Endothelial cell of umbilical vein (primary cell): ENCODE results near the gene SGPP1. TPM values are rescaled to one million over a fixed set of nuclear protein-coding genes. Genes with fewer than 3 reads are reported as not detected.

Experiments used
- BruUV-seq: library from RNA; stranded (reverse); fragments of 400-500 nt; replicated peaks from 2 replicates; lab custom pipeline; 2021; lab: Mats Ljungman, UMichigan
- CTCF ChIA-PET: fragments of 300-600, 350-600 bp; sonication (Branson Sonifier 250); formaldehyde crosslinking; loops from one replicate; lab custom pipeline; 2021; ENCODE audit warnings: antibody characterized with exemption, inconsistent platforms; lab: Charles Lee
- POLR2A ChIA-PET: fragments of 300-600, 350-600 bp; sonication (Branson Sonifier 250); formaldehyde crosslinking; loops from one replicate; lab custom pipeline; 2021; ENCODE audit warnings: antibody characterized with exemption, inconsistent platforms; lab: Charles Lee
- DNase-seq: peaks from one replicate; pipeline ENCODE4 v3.0.0-alpha.2; 2011; ENCODE audit warnings: low read depth, low spot score
- FAIRE-seq: peaks from 2 replicates; lab custom pipeline; 2011; peaks lifted over from hg19 to GRCh38; lab: Jason Lieb, UNC
- H2AFZ ChIP-seq: 2 replicates; pipeline ENCODE4 v1.6.0; 2012; ENCODE audit warnings: low read depth, low read length, control low read depth, inconsistent platforms
- H3K27ac ChIP-seq: 2 replicates; pipeline ENCODE4 v1.5.1; 2011; ENCODE audit warnings: low read depth, mild to moderate bottlenecking, control low read depth, low read length, moderate library complexity; ENCODE audit not compliant: insufficient read depth
- H3K27me3 ChIP-seq, 2 experiments: 2 replicates each; pipeline versions ENCODE4 v1.6.0 to v1.6.1; 2011; ENCODE audit warnings: low read length in 2 of 2, mixed read lengths in 1 of 2; ENCODE audit not compliant: control insufficient read depth in 2 of 2, insufficient read depth in 2 of 2
- H3K36me3 ChIP-seq, 2 experiments: 2 replicates in 1 of 2; 3 replicates in 1 of 2; pipeline ENCODE4 v1.5.1; 2011; ENCODE audit warnings: low read length in 2 of 2, mild to moderate bottlenecking in 1 of 2, moderate library complexity in 1 of 2; ENCODE audit not compliant: control insufficient read depth in 2 of 2, insufficient read depth in 2 of 2; ENCODE audit errors: extremely low read depth in 1 of 2
- H3K4me1 ChIP-seq: 3 replicates; pipeline ENCODE4 v1.5.1; 2011; ENCODE audit warnings: mild to moderate bottlenecking, low read length; ENCODE audit not compliant: control insufficient read depth, insufficient read depth; ENCODE audit errors: extremely low read depth
- H3K4me2 ChIP-seq: 2 replicates; pipeline ENCODE4 v1.6.1; 2011; ENCODE audit warnings: low read length, control low read depth, mixed read lengths; ENCODE audit not compliant: insufficient read depth
- H3K4me3 ChIP-seq, 3 experiments: fragments of 200-600 bp in 1 of 3; sonication (generic), shearing (Covaris generic) in 1 of 3; replicated peaks in 1 of 3; 2 replicates each; pipeline ENCODE4 v1.5.1; 2011 to 2016; ENCODE audit warnings: control low read depth in 3 of 3, low read length in 3 of 3, mild to moderate bottlenecking in 2 of 3, inconsistent platforms in 1 of 3, low read depth in 1 of 3, moderate library complexity in 1 of 3; ENCODE audit not compliant: insufficient read depth in 1 of 3
- H3K79me2 ChIP-seq: 2 replicates; pipeline ENCODE4 v1.6.0; 2012; ENCODE audit warnings: low read length, inconsistent platforms; ENCODE audit not compliant: control insufficient read depth, insufficient read depth
- H3K9ac ChIP-seq: replicated peaks from 2 replicates; pipeline ENCODE3; 2011; ENCODE audit warnings: low read length, control low read depth; ENCODE audit not compliant: insufficient read depth; ENCODE audit errors: extremely low read depth
- H3K9me1 ChIP-seq: replicated peaks from 3 replicates; pipeline ENCODE4 v1.6.0; 2011; ENCODE audit warnings: mild to moderate bottlenecking, low read length; ENCODE audit not compliant: control insufficient read depth, insufficient read depth; ENCODE audit errors: extremely low read depth
- H3K9me3 ChIP-seq: replicated peaks from 2 replicates; pipeline ENCODE4 v1.5.1; 2012; ENCODE audit warnings: low read length, inconsistent platforms; ENCODE audit not compliant: control insufficient read depth, insufficient read depth
- H4K20me1 ChIP-seq: replicated peaks from 2 replicates; pipeline ENCODE3; 2011; ENCODE audit warnings: mild to moderate bottlenecking, low read length; ENCODE audit not compliant: control insufficient read depth, insufficient read depth; ENCODE audit errors: extremely low read depth
- EZH2 ChIP-seq: IDR thresholded peaks from 2 replicates; pipeline ENCODE4 v1.6.1; 2012; ENCODE audit warnings: borderline replicate concordance, low read depth, mild to moderate bottlenecking, moderate library complexity, low read length, inconsistent platforms; ENCODE audit not compliant: severe bottlenecking
- FOS ChIP-seq: IDR thresholded peaks from 2 replicates; pipeline ENCODE4 v1.6.1; 2011; ENCODE audit warnings: mild to moderate bottlenecking, low read length, moderate library complexity, borderline replicate concordance; ENCODE audit not compliant: insufficient read depth
- GATA2 ChIP-seq: IDR thresholded peaks from 2 replicates; pipeline ENCODE4 v1.7.0; 2011; ENCODE audit warnings: low read depth, mild to moderate bottlenecking, moderate library complexity, mixed read lengths, low read length; ENCODE audit not compliant: insufficient read length, insufficient read depth
- JUN ChIP-seq: IDR thresholded peaks from 2 replicates; pipeline ENCODE4 v1.6.1; 2011; ENCODE audit warnings: borderline replicate concordance, low read depth; ENCODE audit not compliant: insufficient read length, insufficient read depth
- MAX ChIP-seq: IDR thresholded peaks from 2 replicates; pipeline ENCODE4 v1.6.1; 2011; ENCODE audit not compliant: insufficient read depth, insufficient read length
- MYC ChIP-seq: IDR thresholded peaks from one replicate; pipeline ENCODE4 v1.6.1; 2011; ENCODE audit warnings: mild to moderate bottlenecking, low read depth, low read length
- POLR2A ChIP-seq: IDR thresholded peaks from 2 replicates; pipeline ENCODE4 v1.6.1; 2012; ENCODE audit warnings: low read depth, mild to moderate bottlenecking, control low read depth, low read length
- POLR2AphosphoS5 ChIP-seq: IDR thresholded peaks from 2 replicates; pipeline ENCODE4 v1.6.1; 2012; ENCODE audit warnings: low read depth, mild to moderate bottlenecking, control low read depth, low read length, moderate library complexity; ENCODE audit not compliant: insufficient read depth
- dilution Hi-C: fragments of 300-500 bp; cut with MboI; formaldehyde crosslinking; loops from one replicate; pipeline ENCODE4 v1.15.0; 2019; ENCODE audit warnings: low sequenced_read_pairs; ENCODE audit not compliant: extremely low pct_ligation_motif_present
- intact Hi-C: fragments of 100-400 bp; cut with micrococcal nuclease; formaldehyde crosslinking; loops from one replicate; pipeline ENCODE4 v1.10.0; 2022
- polyA plus RNA-seq, 4 experiments: library from polyadenylated mRNA; depleted of rRNA in 3 of 4; stranded (reverse) in 3 of 4; unstranded in 1 of 4; fragments of >200 nt; gene quantifications; 2 replicates each; pipeline versions ENCODE4 v1.2.1 to v1.2.3, GENCODE V29; 2011 to 2012; ENCODE audit warnings: missing spikeins in 1 of 4
- total RNA-seq: library from RNA; stranded (reverse); gene quantifications from 2 replicates; pipeline ENCODE4 v1.2.3, GENCODE V29; 2021
- TF ChIP-seq, protein P1 (sequence below), 2 donors: IDR thresholded peaks; 1 replicate in 1 of 2; 2 replicates in 1 of 2; pipeline ENCODE4 v1.5.1; 2011; ENCODE audit warnings: low read length in 2 of 2, mild to moderate bottlenecking in 2 of 2, moderate library complexity in 2 of 2, control low read depth in 1 of 2, inconsistent platforms in 1 of 2, low read depth in 1 of 2; ENCODE audit not compliant: insufficient read depth in 1 of 2; ENCODE audit errors: extremely low read depth in 1 of 2

SGPP1 gene
- total and polyA plus RNA-seq, 2 donors (not counting 3 experiments of a cell fraction or from before 2014, with no cell fraction given), result 6.2 to 7.9 TPM

GRCh38 chr14:63760014-63760413 lies 32.1 kb upstream of the SGPP1 start:
- TF ChIP-seq FOS (no peak), EZH2 (no peak), MYC (no peak), POLR2A (no peak), MAX (no peak), JUN (no peak), POLR2AphosphoS5 (no peak), GATA2 (no peak)
- TF ChIP-seq, protein P1, sequence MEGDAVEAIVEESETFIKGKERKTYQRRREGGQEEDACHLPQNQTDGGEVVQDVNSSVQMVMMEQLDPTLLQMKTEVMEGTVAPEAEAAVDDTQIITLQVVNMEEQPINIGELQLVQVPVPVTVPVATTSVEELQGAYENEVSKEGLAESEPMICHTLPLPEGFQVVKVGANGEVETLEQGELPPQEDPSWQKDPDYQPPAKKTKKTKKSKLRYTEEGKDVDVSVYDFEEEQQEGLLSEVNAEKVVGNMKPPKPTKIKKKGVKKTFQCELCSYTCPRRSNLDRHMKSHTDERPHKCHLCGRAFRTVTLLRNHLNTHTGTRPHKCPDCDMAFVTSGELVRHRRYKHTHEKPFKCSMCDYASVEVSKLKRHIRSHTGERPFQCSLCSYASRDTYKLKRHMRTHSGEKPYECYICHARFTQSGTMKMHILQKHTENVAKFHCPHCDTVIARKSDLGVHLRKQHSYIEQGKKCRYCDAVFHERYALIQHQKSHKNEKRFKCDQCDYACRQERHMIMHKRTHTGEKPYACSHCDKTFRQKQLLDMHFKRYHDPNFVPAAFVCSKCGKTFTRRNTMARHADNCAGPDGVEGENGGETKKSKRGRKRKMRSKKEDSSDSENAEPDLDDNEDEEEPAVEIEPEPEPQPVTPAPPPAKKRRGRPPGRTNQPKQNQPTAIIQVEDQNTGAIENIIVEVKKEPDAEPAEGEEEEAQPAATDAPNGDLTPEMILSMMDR (IDR thresholded peaks at IDR 0.05; ENCODE audit: extremely low read depth in 1 of 2, insufficient read depth in 1 of 2, low read depth in 1 of 2, low read length in 2 of 2), result no peak
- H3K4me1 ChIP-seq, result no peaks in the 10 kb centered on the region
- dilution Hi-C loops, result no loop called here
- BruUV-seq, result no TSS peak
- H3K79me2 ChIP-seq, result no peaks in the 10 kb centered on the region
- FAIRE-seq (no peak), DNase-seq (no peak)
- H2AFZ ChIP-seq, result no peak overlapping the region
- ChIA-PET POLR2A (no interaction called here), CTCF (interaction anchor here (1.1 to 1.5 kb wide), 2 partner anchors 10 kb away, joined by 3 to 4 read pairs; no protein-coding TSS in a partner anchor)
- no peak overlapping the region for H3K27ac ChIP-seq
- H3K4me3 ChIP-seq, result no peak overlapping the region
- H3K36me3 ChIP-seq, result no peaks in the 10 kb centered on the region
- H3K9ac ChIP-seq, result no peak overlapping the region
- intact Hi-C loops, result no loop called here
- H3K9me3 ChIP-seq, result no peaks in the 10 kb centered on the region
- no peaks in the 10 kb centered on the region for H3K9me1 ChIP-seq
- H3K4me2 ChIP-seq, result no peak overlapping the region
- H4K20me1 ChIP-seq, result no peaks in the 10 kb centered on the region
- H3K27me3 ChIP-seq, result no peaks in the 10 kb centered on the region
